HUES48 (cell line): ENCODE results near the gene EHD2.
"Not testable (repeated sequence)": the region's sequence is repeated elsewhere in the genome, so short reads cannot be mapped to it uniquely, and the experiment has no call there.

Experiments used
- H3K27ac ChIP-seq: one replicate; pipeline ENCODE4 v1.7.0; 2013; ENCODE audit warnings: low read depth, low read length, inconsistent platforms
- H3K27me3 ChIP-seq: 2 replicates; pipeline ENCODE4 v1.6.1; 2013; ENCODE audit warnings: mild to moderate bottlenecking, low read length; ENCODE audit not compliant: control insufficient read depth, insufficient read depth
- H3K36me3 ChIP-seq: 2 replicates; pipeline ENCODE4 v1.6.1; 2013; ENCODE audit warnings: low read length; ENCODE audit not compliant: control insufficient read depth, insufficient read depth
- H3K4me1 ChIP-seq: 2 replicates; pipeline ENCODE4 v1.6.1; 2013; ENCODE audit warnings: mild to moderate bottlenecking, low read length; ENCODE audit not compliant: control insufficient read depth, insufficient read depth
- H3K4me3 ChIP-seq: 2 replicates; pipeline ENCODE4 v1.5.1; 2013; ENCODE audit warnings: mild to moderate bottlenecking, low read depth, low read length
- H3K9ac ChIP-seq: 2 replicates; pipeline ENCODE4 v1.6.1; 2013; ENCODE audit warnings: mild to moderate bottlenecking, low read depth, low read length, moderate library complexity
- H3K9me3 ChIP-seq: 2 replicates; pipeline ENCODE4 v1.6.1; 2013; ENCODE audit warnings: low read length; ENCODE audit not compliant: control insufficient read depth, insufficient read depth

The EHD2 gene

DNA sequence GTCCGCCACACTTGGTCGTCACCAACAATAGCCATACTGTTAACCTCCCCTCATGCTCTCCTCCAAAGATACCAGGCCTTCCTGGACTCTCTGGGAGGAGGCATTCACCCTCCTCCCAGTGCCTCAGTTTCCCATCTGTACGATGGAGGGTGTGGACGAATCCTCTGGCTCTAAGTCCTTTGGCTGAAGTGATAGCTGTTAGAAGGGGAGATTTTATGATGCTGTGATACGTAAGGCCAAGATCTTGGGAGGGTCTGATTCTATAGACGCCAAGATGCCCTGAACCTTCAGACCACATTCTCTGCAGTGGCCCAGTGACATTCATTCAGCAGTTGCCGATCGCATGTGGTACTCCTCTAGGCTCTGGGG is 17.3 kb downstream of the EHD2 start:
- Histone ChIP-seq H3K36me3 (0 out of 2 replicates have a peak, but pooled peaks cover 6% of the 10 kb centered on the region), H3K9me3 (no peaks in the 10 kb centered on the region), H3K27ac (no peak overlapping the region), H3K4me1 (peaks cover 6% of the 10 kb centered on the region; the same call in 1 of the 2 replicates), H3K4me3 (no peak overlapping the region), H3K9ac (no peak overlapping the region), H3K27me3 (no peaks in the 10 kb centered on the region)

GRCh38 chr19:47730910-47731309 is 17.7 kb downstream of the EHD2 start:
- Histone ChIP-seq H3K9me3 (no peaks in the 10 kb centered on the region), H3K4me1 (peaks cover 6% of the 10 kb centered on the region; the same call in 1 of the 2 replicates), H3K27ac (no peak overlapping the region), H3K36me3 (0 out of 2 replicates have a peak, but pooled peaks cover 6% of the 10 kb centered on the region), H3K4me3 (no peak overlapping the region), H3K27me3 (no peaks in the 10 kb centered on the region), H3K9ac (no peak overlapping the region)

DNA sequence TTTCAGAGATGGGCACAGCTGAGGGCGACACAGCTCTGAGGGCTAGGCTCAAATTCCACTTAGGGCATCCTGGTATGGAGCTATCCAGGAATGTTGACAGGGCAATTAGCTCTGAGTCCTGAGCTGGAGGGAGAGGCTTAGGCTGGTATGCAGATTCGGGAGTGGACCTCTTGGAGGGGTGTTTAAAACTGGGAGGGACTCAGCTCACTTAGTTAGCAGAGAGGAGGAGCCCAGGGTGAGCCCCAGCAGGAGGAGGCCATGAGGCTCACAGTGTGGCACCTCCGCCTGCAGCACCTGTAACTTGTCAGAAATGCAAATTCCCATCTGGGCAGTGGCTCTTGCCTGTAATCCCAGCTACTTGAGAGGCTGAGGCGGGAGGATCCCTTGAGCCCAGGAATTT is 21.9 kb downstream of the EHD2 start:
- Histone ChIP-seq H3K4me1 (no peaks in the 10 kb centered on the region), H3K27ac (peak overlapping the region; percentile 6), H3K4me3 (no peak overlapping the region), H3K9ac (no peak overlapping the region), H3K36me3 (peaks cover 8% of the 10 kb centered on the region; the same call in 1 of the 2 replicates), H3K9me3 (no peaks in the 10 kb centered on the region), H3K27me3 (no peaks in the 10 kb centered on the region)

GRCh38 chr19:47740866-47741519 is 27.8 kb downstream of the EHD2 start:
- H3K9me3 ChIP-seq, result no peaks in the 10 kb centered on the region
- peaks cover 8% of the 10 kb centered on the region; the same call in 1 of the 2 replicates for H3K36me3 ChIP-seq
- H3K4me1 ChIP-seq, result no peaks in the 10 kb centered on the region
- no peaks in the 10 kb centered on the region for H3K27me3 ChIP-seq
- no peak overlapping the region for H3K27ac ChIP-seq
- H3K9ac ChIP-seq, result no peak overlapping the region
- H3K4me3 ChIP-seq, result no peak overlapping the region

DNA sequence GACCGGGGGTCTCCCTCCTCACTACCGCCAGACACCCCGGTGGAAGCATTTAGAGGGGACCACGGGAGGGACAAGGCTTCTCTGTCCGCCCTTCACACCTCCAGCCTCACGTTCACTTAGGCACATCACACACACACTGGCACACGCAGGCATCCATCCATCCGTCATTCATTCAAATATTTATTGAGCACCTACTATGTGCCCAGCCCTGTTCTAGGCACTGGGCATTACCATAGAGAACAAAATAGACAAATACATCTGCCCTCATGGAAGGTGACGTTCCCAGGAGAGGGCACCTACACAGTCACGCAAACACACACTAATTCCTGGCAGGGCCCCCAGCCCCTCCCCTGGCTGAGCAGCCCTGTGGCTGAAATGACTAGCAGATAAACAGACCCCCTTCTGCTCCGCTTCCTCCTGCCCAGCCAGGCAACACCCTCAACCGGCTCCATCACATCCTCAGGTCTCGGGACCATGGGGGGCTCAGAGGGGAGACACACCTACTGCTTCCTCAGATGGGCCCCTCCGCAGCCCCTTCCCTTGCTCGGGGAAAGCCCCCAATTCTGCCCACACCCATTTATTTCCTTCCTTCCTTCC is 28.4 kb downstream of the EHD2 start:
- Histone ChIP-seq H3K4me3 (no peak overlapping the region), H3K27ac (no peak overlapping the region), H3K9ac (no peak overlapping the region), H3K9me3 (no peaks in the 10 kb centered on the region), H3K36me3 (peaks cover 6% of the 10 kb centered on the region; the same call in 1 of the 2 replicates), H3K27me3 (no peaks in the 10 kb centered on the region), H3K4me1 (no peaks in the 10 kb centered on the region)

GRCh38 chr19:47742634-47743033 is 29.4 kb downstream of the EHD2 start:
- Histone ChIP-seq H3K27ac (peak overlapping the region; percentile 78), H3K4me3 (0 out of 2 replicates have a peak overlapping the region, but pooled peaks have one; percentile 79), H3K9me3 (no peaks in the 10 kb centered on the region), H3K36me3 (peaks cover 13% of the 10 kb centered on the region), H3K27me3 (no peaks in the 10 kb centered on the region), H3K9ac (no peak overlapping the region), H3K4me1 (no peaks in the 10 kb centered on the region)

GRCh38 chr19:47745010-47745901 is 32.0 kb downstream of the EHD2 start, which contains the start of gene NOP53:
Gene NOP53, plus strand, starts transcription at chr19:47745546. Its CDS starts 14 bp downstream, at chr19:47745560.
- no peaks in the 10 kb centered on the region for H3K9me3 ChIP-seq
- peak within 1 kb of the TSS; percentile 98 for H3K27ac ChIP-seq
- no peaks in the 10 kb centered on the region for H3K27me3 ChIP-seq
- H3K4me1 ChIP-seq, result no peaks in the 10 kb centered on the region
- H3K36me3 ChIP-seq, result peaks cover 31% of the 10 kb centered on the region
- peak within 1 kb of the TSS; percentile 77 for H3K4me3 ChIP-seq
- peak within 1 kb of the TSS; percentile 94 for H3K9ac ChIP-seq

GRCh38 chr19:47746129-47746528 is 32.9 kb downstream of the EHD2 start:
- H3K36me3 ChIP-seq, result peaks cover 40% of the 10 kb centered on the region
- not testable (repeated sequence) for H3K27ac ChIP-seq, H3K27me3 ChIP-seq, H3K9me3 ChIP-seq, H3K4me1 ChIP-seq
- H3K4me3 ChIP-seq, result peak overlapping the region; percentile 77
- peak overlapping the region; percentile 73 for H3K9ac ChIP-seq

DNA sequence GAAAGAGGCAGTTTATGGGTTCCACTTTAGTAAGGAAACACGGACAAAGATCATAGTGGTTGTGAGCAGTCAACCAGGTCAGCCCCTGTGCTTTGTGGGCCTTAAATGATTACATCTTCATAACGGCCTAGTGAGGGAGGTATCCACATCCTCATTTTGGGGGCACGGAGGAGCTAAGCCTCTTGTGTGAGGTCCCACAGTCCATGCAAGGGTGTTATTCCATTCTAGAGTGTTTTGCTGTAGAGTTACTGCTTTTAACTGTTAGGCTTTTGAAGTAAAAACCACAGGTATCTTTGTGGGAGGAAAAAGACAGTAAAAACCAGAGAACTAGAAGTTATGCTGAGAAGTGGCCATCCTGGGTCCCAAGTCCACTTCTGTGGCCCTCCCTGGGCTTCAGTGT is 36.1 kb downstream of the EHD2 start:
- Histone ChIP-seq H3K4me3 (no peak overlapping the region), H3K36me3 (peaks cover 71% of the 10 kb centered on the region), H3K27me3 (no peaks in the 10 kb centered on the region), H3K27ac (no peak overlapping the region), H3K4me1 (no peaks in the 10 kb centered on the region), H3K9ac (no peak overlapping the region), H3K9me3 (no peaks in the 10 kb centered on the region)

- Histone ChIP-seq H3K9ac (no peak overlapping the region), H3K36me3 (peaks cover 82% of the 10 kb centered on the region), H3K9me3 (no peaks in the 10 kb centered on the region), H3K27ac (no peak overlapping the region), H3K4me3 (no peak overlapping the region), H3K4me1 (no peaks in the 10 kb centered on the region), H3K27me3 (no peaks in the 10 kb centered on the region)
Observed at GRCh38 chr19:47750752-47751151, 37.5 kb downstream of the EHD2 start.
